ENCODE measurements around the gene ASB18. TPM values are rescaled to one million over a fixed set of nuclear protein-coding genes. Genes with fewer than 3 reads are reported as not detected.

The ASB18 gene, protein sequence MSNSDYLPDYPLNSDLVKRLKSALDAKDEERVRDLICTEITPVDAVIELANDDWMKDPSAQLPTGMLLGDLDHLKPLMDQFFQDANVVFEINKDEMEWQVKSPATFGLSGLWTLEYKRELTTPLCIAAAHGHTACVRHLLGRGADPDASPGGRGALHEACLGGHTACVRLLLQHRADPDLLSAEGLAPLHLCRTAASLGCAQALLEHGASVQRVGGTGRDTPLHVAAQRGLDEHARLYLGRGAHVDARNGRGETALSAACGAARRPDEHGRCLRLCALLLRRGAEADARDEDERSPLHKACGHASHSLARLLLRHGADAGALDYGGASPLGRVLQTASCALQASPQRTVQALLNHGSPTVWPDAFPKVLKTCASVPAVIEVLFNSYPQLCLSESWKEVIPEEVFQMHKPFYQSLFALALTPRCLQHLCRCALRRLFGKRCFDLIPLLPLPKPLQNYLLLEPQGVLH
- not detected in 2 replicates for total RNA-seq
- long read RNA-seq, partial matches to known transcripts = 0 of 3 reads
- long read RNA-seq, other reads (novel, unspliced or antisense) = 3 of 3 reads

- Mint-ChIP-seq H3K36me3 (ENCODE audit: unreplicated experiment) (peaks cover 12% of the 10 kb centered on the region), H3K4me1 (ENCODE audit: unreplicated experiment) (no peaks in the 10 kb centered on the region), H3K27me3 (ENCODE audit: unreplicated experiment) (no peaks in the 10 kb centered on the region), H3K4me3 (ENCODE audit: unreplicated experiment) (no peak within 1 kb of the TSS), H3K27ac (ENCODE audit: unreplicated experiment) (no peak within 1 kb of the TSS), H3K9me3 (ENCODE audit: unreplicated experiment) (no peaks in the 10 kb centered on the region)
- TF ChIP-seq CTCF (IDR thresholded peaks at IDR 0.05) = no peak
- DNase-seq (ENCODE audit: extremely low spot score, unreplicated experiment) = peak; percentile 32
Measured at GRCh38 chr2:236264256-236264655, at the start of gene ASB18. ASB18 (minus strand) TSS chr2:236264406; CDS start chr2:236264345, 61 bp downstream.

DNA sequence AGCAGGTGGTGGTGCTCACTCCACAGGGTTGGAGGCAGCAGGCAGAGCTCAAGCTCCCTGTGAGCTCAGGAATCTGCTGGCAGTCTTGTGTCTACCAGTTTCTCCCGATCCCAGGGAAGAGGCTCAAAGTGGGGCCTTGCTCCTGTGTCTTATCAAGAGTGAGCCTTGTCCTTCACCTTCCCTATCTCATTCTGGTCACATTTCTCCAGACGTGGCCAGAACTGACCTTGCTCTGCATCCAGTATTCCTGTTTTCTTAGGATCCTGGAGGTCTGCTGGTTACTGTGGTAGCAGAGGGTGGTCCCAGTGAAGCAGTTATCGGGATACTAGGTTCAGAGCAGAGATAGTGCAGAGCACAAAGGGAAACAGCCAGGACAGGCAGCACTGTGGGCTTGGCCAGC lies 47.1 kb upstream of the ASB18 start:
- Mint-ChIP-seq H3K36me3 (ENCODE audit: unreplicated experiment) (peaks cover 4% of the 10 kb centered on the region), H3K4me1 (ENCODE audit: unreplicated experiment) (no peaks in the 10 kb centered on the region), H3K9me3 (ENCODE audit: unreplicated experiment) (peaks cover 19% of the 10 kb centered on the region)

DNA sequence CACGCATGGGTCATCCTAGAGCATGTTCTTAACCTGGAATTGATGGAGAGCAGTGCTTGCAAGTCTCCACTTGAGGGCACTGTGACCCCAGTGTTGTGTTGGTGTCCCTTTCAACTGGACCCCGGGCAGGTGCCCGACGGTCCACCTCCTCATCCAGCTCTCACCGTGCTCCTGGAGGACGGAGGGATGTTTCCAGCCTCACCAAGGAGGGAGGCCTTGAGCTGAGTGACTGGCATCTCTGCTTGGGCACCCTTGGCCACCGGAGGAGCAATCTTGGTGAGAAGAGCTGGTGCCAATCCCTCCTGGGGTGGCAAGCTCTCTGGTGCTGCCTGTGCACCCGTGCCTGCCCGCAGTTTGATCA lies 45.4 kb upstream of the ASB18 start:
- peak; percentile 68 for DNase-seq (ENCODE audit: extremely low spot score, unreplicated experiment)
- Mint-ChIP-seq H3K27ac (ENCODE audit: unreplicated experiment) (no peak overlapping the region), H3K36me3 (ENCODE audit: unreplicated experiment) (peaks cover 4% of the 10 kb centered on the region), H3K4me3 (ENCODE audit: unreplicated experiment) (no peak overlapping the region), H3K4me1 (ENCODE audit: unreplicated experiment) (no peaks in the 10 kb centered on the region), H3K27me3 (ENCODE audit: unreplicated experiment) (no peaks in the 10 kb centered on the region), H3K9me3 (ENCODE audit: unreplicated experiment) (peaks cover 19% of the 10 kb centered on the region)
- peak; percentile 47 for TF ChIP-seq CTCF (IDR thresholded peaks at IDR 0.05)

More for the DNA sequence above, 47.1 kb upstream of the ASB18 start:
- Mint-ChIP-seq H3K27ac (ENCODE audit: unreplicated experiment) (no peak overlapping the region), H3K27me3 (ENCODE audit: unreplicated experiment) (no peaks in the 10 kb centered on the region), H3K4me3 (ENCODE audit: unreplicated experiment) (no peak overlapping the region)
- no peak for TF ChIP-seq CTCF (IDR thresholded peaks at IDR 0.05)
- peak; percentile 44 for DNase-seq (ENCODE audit: extremely low spot score, unreplicated experiment)

GRCh38 chr2:236308855-236309668 lies 44.9 kb upstream of the ASB18 start:
- Mint-ChIP-seq H3K9me3 (ENCODE audit: unreplicated experiment) (peaks cover 16% of the 10 kb centered on the region), H3K4me1 (ENCODE audit: unreplicated experiment) (no peaks in the 10 kb centered on the region), H3K27me3 (ENCODE audit: unreplicated experiment) (no peaks in the 10 kb centered on the region), H3K36me3 (ENCODE audit: unreplicated experiment) (peaks cover 4% of the 10 kb centered on the region), H3K27ac (ENCODE audit: unreplicated experiment) (no peak overlapping the region), H3K4me3 (ENCODE audit: unreplicated experiment) (no peak overlapping the region)
- TF ChIP-seq CTCF (IDR thresholded peaks at IDR 0.05) = no peak
- DNase-seq (ENCODE audit: extremely low spot score, unreplicated experiment) = peak; percentile 66

DNA sequence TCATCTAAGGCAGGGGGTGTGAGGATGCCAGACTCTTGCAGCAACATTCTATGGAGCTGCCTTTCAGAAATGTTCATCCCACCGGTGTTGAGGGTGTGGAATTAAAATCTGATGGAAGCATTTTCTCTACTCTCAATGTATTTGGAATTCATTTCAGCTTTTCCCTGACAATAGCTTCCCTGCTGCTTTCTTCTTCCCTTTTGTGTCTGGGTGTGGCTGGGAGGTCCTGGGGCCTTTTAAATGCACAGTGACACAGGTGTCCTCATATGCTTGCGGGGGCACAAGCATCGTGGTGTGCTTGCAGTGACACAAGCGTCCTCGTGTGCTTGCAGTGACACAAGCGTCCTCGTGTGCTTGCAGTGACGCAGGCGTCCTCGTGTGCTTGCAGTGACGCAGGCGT lies 43.4 kb upstream of the ASB18 start:
- peak; percentile 49 for DNase-seq (ENCODE audit: extremely low spot score, unreplicated experiment)
- TF ChIP-seq CTCF (IDR thresholded peaks at IDR 0.05) = no peak
- no peaks in the 10 kb centered on the region for H3K27me3 Mint-ChIP-seq (ENCODE audit: unreplicated experiment)
- H3K4me3 Mint-ChIP-seq (ENCODE audit: unreplicated experiment) = no peak overlapping the region
- no peaks in the 10 kb centered on the region for H3K4me1 Mint-ChIP-seq (ENCODE audit: unreplicated experiment)
- H3K36me3 Mint-ChIP-seq (ENCODE audit: unreplicated experiment) = peaks cover 4% of the 10 kb centered on the region
- H3K9me3 Mint-ChIP-seq (ENCODE audit: unreplicated experiment) = peaks cover 4% of the 10 kb centered on the region
- H3K27ac Mint-ChIP-seq (ENCODE audit: unreplicated experiment) = no peak overlapping the region
